OCI-LY7 (cell line): ENCODE data around the gene HYAL1. TPM values are rescaled to one million over a fixed set of nuclear protein-coding genes. Genes with fewer than 3 reads are reported as not detected.

Source experiments
- BruUV-seq: library from RNA; stranded (reverse); fragments of 400-500 nt; replicated peaks from 2 replicates; lab custom pipeline; 2021; lab: Mats Ljungman, UMichigan
- CTCF ChIA-PET: fragments of 300-600 bp; sonication (Branson Sonifier 250); formaldehyde crosslinking; loops from one replicate; lab custom pipeline; 2022; ENCODE audit warnings: antibody characterized with exemption; ENCODE audit not compliant: unreplicated experiment; lab: Charles Lee
- POLR2A ChIA-PET: fragments of 300-600 bp; sonication (Branson Sonifier 250); formaldehyde crosslinking; loops from one replicate; lab custom pipeline; 2022; ENCODE audit warnings: antibody characterized with exemption; lab: Charles Lee
- DNase-seq: peaks from one replicate; pipeline ENCODE4 v3.0.0-alpha.2; 2015; ENCODE audit warnings: low spot score
- H2AFZ ChIP-seq: fragments of 200-600 bp; sonication (generic), shearing (Covaris generic); 2 replicates; pipeline ENCODE4 v1.6.1; 2014; ENCODE audit warnings: mild to moderate bottlenecking, antibody characterized with exemption, low read length, moderate library complexity
- H3K27ac ChIP-seq: fragments of 200-600 bp; sonication (generic); 2 replicates; pipeline ENCODE4 v1.5.1; 2014; ENCODE audit warnings: mixed run types, low read depth, mild to moderate bottlenecking, moderate library complexity, low read length, inconsistent platforms; ENCODE audit not compliant: poor library complexity, severe bottlenecking
- H3K36me3 ChIP-seq: fragments of 200-600 bp; sonication (generic); 2 replicates; pipeline ENCODE4 v1.6.1; 2014; ENCODE audit warnings: mild to moderate bottlenecking, antibody characterized with exemption, low read length, moderate library complexity, mixed read lengths; ENCODE audit not compliant: insufficient read depth
- H3K4me1 ChIP-seq: fragments of 200-600 bp; sonication (generic); 2 replicates; pipeline ENCODE4 v1.5.1; 2014; ENCODE audit warnings: mild to moderate bottlenecking, low read length; ENCODE audit not compliant: insufficient read depth, poor library complexity, severe bottlenecking
- H3K4me2 ChIP-seq: fragments of 200-600 bp; sonication (generic); 2 replicates; pipeline ENCODE4 v1.6.1; 2014; ENCODE audit warnings: mild to moderate bottlenecking, low read length
- H3K4me3 ChIP-seq: fragments of 200-600 bp; sonication (generic); 2 replicates; pipeline ENCODE4 v1.5.1; 2014; ENCODE audit warnings: mild to moderate bottlenecking, low read depth, low read length; ENCODE audit not compliant: poor library complexity, severe bottlenecking
- H3K79me2 ChIP-seq: fragments of 200-600 bp; sonication (generic); 2 replicates; pipeline ENCODE4 v1.6.1; 2016; ENCODE audit warnings: low read depth, mild to moderate bottlenecking, low read length, moderate library complexity, mixed read lengths; ENCODE audit not compliant: insufficient read depth
- H3K9me2 ChIP-seq: fragments of 200-600 bp; sonication (generic); 2 replicates; pipeline ENCODE4 v1.6.1; 2016; ENCODE audit warnings: mild to moderate bottlenecking, low read length, mixed read lengths; ENCODE audit not compliant: insufficient read depth
- H3K9me3 ChIP-seq: fragments of 200-600 bp; sonication (generic); 2 replicates; pipeline ENCODE4 v1.6.1; 2014; ENCODE audit warnings: mild to moderate bottlenecking, mixed run types, low read length, mixed read lengths
- H4K20me1 ChIP-seq: fragments of 200-600 bp; sonication (generic); 2 replicates; pipeline ENCODE4 v1.6.1; 2014; ENCODE audit warnings: mild to moderate bottlenecking, antibody characterized with exemption, low read length, moderate library complexity, mixed read lengths; ENCODE audit not compliant: insufficient read depth
- CTCF ChIP-seq: fragments of 200-600 bp; sonication (generic); conservative IDR thresholded peaks from 2 replicates; pipeline ENCODE4 v1.5.1; 2014; ENCODE audit warnings: mild to moderate bottlenecking, antibody characterized with exemption, low read length, moderate library complexity, mixed read lengths
- EZH2phosphoT487 ChIP-seq: fragments of 200-600 bp; sonication (generic); IDR thresholded peaks from 2 replicates; pipeline ENCODE4 v1.6.1; 2018; ENCODE audit warnings: low read depth, borderline replicate concordance, mild to moderate bottlenecking, mixed run types, antibody characterized with exemption, low read length, moderate library complexity, mixed read lengths
- intact Hi-C: fragments of 100-400 bp; cut with micrococcal nuclease; formaldehyde crosslinking; loops from one replicate; pipeline ENCODE4 v1.10.0; 2022; ENCODE audit not compliant: unreplicated experiment
- total RNA-seq, 2 experiments: library from RNA; depleted of rRNA in 1 of 2; stranded (reverse); fragments of >200 nt in 1 of 2; shearing (Covaris generic) in 1 of 2; gene quantifications; 2 replicates each; pipeline ENCODE4 v1.2.3, GENCODE V29; 2014 to 2022

Gene HYAL1
- total RNA-seq, 2 experiments from 2014 or later = 0.36 to 0.85 TPM

- no peak overlapping the region for H3K27ac ChIP-seq
- no peak overlapping the region for H2AFZ ChIP-seq
- POLR2A ChIA-PET = no interaction called here
- no peaks in the 10 kb centered on the region for H3K9me3 ChIP-seq
- no peaks in the 10 kb centered on the region for H4K20me1 ChIP-seq
- H3K79me2 ChIP-seq = peaks cover 5% of the 10 kb centered on the region; the same call in 1 of the 2 replicates
- CTCF ChIA-PET = no interaction called here
- TF ChIP-seq EZH2phosphoT487 = no peak
- TF ChIP-seq CTCF = no peak
- H3K4me1 ChIP-seq = peaks cover 42% of the 10 kb centered on the region
- H3K4me2 ChIP-seq = no peak overlapping the region
- no peaks in the 10 kb centered on the region for H3K36me3 ChIP-seq
- no peaks in the 10 kb centered on the region for H3K9me2 ChIP-seq
- H3K4me3 ChIP-seq = no peak overlapping the region
- BruUV-seq = no TSS peak
- DNase-seq = no peak
- intact Hi-C loops = no loop called here
Measured at GRCh38 chr3:50341996-50342650, 38.7 kb upstream of the HYAL1 start.

- no peak overlapping the region for H3K4me2 ChIP-seq
- POLR2A ChIA-PET = no interaction called here
- DNase-seq = no peak
- H3K4me1 ChIP-seq = peaks cover 42% of the 10 kb centered on the region
- peaks cover 11% of the 10 kb centered on the region for H3K79me2 ChIP-seq
- no peaks in the 10 kb centered on the region for H3K9me3 ChIP-seq
- H3K27ac ChIP-seq = no peak overlapping the region
- no peak overlapping the region for H3K4me3 ChIP-seq
- TF ChIP-seq CTCF = no peak
- no peak for TF ChIP-seq EZH2phosphoT487
- peaks cover 3% of the 10 kb centered on the region; the same call in 1 of the 2 replicates for H3K36me3 ChIP-seq
- BruUV-seq = no TSS peak
- CTCF ChIA-PET = no interaction called here
- H4K20me1 ChIP-seq = no peaks in the 10 kb centered on the region; the same call in 1 of the 2 replicates
- intact Hi-C loops = no loop called here
- H2AFZ ChIP-seq = no peak overlapping the region; the same call in 1 of the 2 replicates
- no peaks in the 10 kb centered on the region for H3K9me2 ChIP-seq
Measured at GRCh38 chr3:50341537-50341936, 38.2 kb upstream of the HYAL1 start.
